HG02852 (cell line): ENCODE data around the gene LBHD2.
"Not testable (repeated sequence)": the region's sequence is repeated elsewhere in the genome, so short reads cannot be mapped to it uniquely, and the experiment has no call there.

Experiments
- ATAC-seq: cut with Tn5 transposase; IDR thresholded peaks from one replicate; pipeline ENCODE4 v1.9.1; 2021; ENCODE audit warnings: mild to moderate bottlenecking, moderate library complexity; ENCODE audit not compliant: unreplicated experiment

Gene LBHD2

DNA sequence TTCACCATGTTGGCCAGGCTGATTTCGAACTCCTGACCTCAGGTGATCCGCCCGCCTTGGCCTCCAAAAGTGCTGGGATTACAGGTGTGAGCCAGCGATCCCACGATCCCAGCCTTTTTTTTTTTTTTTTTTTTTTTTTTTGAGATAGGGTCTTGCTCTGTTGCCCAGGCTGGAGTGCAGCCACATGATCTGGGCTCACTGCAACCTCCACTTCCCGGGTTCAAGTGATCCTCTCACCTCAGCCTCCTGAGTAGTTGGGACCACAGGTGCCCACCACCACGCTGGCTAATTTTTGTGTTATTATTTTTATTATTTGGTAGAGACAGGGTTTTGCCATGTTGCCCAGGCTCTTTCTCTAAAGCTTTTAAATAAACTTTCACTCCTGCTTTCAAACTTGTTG, 33.5 kb downstream of the LBHD2 start:
- ATAC-seq, result not testable (repeated sequence)

DNA sequence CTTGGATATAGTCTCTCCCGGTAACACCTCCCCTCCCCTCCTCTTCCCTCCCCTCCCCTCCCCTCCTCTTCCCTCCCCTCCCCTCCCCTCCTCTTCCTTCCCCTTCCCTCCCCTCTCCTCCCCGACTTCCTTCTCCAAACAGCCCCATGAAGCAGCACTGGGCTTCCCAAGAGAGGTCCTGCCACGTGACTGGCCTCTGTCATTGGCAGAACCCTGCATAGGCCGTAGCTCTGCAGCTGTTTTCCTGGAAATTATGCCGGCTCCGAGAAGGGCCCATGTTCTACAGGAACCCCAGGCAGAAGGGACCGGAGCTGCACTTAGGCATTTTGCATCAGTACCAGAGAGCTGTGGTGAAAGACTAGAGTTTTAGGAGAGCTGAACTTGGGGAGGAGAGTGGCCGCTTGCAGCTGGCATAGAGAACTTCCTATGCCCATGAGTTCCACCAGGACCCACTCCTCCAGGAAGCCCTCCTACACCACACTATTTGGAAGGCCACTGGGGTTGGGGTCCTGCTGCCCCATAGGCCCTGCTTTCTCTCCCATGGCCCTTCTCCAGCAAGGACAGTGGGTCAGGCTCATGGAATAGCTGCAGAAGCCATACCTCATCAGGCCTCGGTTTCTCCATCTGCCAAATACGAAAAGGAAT, 34.1 kb downstream of the LBHD2 start:
- ATAC-seq, result no peak

DNA sequence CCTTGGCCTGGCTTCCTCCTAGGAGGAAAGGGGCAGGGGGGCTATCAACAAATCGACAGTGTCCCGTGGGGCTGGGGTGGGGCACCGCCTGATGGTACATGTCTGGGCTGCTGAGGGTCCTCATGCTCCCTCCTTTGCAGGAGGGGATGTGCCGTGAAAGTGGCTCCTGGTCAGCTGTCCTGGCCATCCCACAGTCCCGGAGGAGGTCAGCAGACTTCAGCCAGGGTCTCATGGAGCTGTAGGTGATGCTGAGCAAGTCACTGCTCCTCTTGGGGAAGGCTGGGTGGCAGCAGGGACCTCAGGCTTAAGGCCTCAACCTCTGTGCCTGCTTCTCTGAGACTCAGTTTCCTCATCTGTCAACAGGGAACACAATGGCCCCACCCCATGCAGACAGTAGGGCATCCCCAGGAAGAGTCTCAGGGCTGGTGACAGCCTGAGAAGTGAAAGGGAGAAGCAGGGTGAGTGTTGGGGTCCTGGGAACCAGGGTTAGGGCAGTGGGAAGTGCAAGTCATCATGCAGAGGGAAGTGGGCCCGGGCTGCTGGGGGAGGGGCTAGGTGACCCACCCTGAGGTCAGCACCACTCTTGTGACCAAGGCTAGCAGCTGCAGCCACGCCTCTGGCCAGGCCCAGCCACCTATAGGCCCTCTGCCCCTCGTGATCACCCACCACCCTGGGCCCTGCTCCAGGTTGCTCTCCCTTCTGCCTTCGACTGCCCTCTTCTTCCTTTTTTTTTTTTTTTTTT, 34.8 kb downstream of the LBHD2 start:
- no peak for ATAC-seq

DNA sequence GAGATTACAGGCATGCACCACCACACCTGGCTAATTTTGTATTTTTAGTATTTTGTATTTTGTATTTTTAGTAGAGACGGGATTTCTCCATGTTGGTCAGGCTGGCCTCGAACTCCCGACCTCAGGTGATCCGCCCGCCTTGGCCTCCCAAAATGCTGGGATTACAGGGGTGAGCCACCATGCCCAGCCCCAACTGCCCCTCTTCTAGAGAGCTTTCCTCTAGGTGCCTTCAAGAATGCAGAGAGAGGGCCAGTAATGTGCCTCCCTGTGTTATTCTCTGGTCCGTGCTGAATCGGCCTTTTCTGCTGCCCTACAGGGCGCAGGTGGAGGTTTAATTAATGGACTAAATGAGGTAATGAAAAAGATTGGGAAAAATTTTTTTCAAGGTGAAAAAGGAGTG, 35.5 kb downstream of the LBHD2 start:
- not testable (repeated sequence) for ATAC-seq

DNA sequence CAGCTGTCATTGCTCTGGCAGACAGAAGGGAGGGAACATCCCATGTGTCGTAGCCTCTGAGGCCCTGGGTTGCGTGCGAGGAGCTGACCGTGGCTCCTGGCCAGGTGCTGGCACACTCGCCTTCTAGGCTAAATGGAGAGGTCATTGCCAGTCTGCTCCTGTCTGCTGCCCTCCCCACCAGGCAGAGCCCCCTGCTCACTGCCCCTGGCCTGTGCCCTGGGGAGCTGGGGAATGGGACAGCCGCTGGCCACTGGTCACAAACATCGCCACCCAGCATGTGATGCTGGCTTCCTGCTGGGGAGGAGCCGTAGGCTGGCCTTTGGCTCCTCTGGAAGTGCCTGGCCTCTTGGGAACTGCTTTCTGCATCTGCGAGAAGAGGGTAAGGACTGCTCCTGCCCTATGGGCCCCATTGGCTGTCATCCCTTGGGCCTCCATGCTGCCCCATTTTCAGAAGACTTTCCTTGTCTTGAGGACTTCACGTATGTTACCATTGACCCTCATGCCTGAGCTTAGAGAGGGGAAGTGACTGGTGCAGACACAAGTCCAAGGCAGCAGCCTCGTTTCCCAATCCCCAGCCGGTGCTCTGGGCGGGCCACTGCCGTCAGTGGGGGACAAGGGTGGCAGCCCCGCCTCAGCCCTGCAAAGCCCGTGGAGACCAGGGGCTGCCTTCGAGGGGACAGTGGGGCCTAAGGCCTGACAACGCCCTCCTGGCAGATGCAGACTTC, 37.3 kb downstream of the LBHD2 start:
- no peak for ATAC-seq

DNA sequence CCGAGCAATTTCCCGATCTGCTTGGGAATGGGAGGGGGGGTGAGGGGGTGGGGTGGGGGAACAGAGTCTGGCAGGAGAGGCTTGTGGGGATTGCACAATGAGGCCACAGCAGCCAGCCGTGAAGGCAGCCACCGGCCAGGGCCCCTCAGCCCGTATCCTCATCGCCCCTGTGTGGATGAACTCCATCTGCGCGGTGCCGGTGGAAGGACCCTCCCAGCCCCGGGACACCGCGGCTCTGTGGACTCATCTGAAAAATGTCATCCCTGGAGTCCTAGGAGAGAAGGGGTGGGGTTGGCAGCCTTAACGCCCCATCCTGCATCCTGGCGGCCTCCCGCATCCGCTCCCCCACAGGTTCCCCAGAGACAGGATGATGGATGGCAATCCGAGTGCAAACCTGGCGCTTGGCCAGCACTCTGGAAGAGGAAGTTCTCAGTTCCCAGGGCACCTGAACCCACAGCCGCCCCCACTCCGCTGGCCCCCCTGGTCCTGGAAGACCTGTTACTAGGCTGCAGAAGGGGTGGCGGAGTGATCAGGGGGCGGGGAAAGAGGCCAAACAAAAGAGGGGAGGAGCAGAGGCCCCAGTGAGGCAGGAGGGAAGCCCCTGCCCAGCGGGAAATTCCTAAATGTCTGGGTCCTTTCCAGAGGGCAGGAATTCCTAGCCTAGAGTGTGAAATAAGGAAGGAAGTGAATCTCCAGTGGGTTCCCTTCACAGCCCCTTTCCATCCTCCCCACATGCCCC, 38.0 kb downstream of the LBHD2 start:
- ATAC-seq, result no peak

DNA sequence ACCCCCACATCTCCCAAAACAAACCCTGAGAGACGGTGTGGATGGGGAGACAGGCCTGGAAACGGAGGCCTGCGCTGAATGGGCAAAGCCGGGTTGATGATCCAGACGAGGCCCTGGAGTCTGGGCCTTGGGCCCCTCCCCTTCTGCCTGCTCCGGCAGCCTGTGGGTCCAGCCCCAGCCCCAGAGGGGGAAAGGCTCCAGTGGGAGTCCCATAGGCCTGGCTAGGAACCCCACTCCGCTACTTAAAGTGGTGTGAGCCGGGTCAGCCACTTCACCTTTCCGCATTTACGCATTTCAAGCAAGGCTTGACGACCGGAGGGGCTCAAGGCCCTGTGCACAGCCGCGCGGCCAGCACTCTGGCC, 38.6 kb downstream of the LBHD2 start:
- ATAC-seq, result no peak

DNA sequence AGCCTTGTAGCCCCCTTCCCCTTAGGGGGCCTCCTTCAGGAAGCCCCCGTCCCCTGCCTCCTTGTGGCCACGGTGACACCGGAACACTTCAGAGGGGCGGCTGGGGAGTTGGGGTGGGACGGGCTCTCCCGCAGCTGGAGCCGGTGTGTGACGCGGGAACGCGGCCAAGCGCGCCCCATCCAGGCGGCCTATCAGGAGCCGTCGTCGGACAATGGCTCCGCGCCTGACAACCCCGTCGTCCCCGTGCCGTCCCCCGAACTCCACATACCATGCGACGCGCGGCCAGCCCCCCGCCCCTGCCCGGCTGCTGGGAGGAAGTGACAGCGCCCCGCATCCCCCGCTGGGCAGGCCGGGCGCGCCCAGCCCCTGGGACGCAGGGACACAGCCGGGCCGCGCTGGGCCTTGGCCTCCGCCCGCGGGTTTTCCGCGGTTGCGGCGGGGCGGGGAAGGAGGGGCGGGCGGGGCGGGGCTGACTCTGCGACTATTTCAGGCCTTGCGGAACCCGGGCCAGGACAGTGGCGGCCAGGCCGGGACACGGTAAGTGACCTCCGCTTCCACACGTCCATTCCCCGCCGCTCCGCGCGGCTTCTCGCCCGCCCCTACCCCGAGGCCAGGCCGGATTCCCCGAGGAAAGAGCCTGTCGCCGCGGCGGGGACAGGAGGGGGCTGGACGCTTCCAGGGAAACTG, 39.1 kb downstream of the LBHD2 start, which contains the start of gene TNFAIP2:
Gene TNFAIP2 (plus strand): TSS at position 515 of the 687 bp plus-strand sequence. CDS start 2,997 bp downstream, outside the sequence.
- no peak for ATAC-seq

DNA sequence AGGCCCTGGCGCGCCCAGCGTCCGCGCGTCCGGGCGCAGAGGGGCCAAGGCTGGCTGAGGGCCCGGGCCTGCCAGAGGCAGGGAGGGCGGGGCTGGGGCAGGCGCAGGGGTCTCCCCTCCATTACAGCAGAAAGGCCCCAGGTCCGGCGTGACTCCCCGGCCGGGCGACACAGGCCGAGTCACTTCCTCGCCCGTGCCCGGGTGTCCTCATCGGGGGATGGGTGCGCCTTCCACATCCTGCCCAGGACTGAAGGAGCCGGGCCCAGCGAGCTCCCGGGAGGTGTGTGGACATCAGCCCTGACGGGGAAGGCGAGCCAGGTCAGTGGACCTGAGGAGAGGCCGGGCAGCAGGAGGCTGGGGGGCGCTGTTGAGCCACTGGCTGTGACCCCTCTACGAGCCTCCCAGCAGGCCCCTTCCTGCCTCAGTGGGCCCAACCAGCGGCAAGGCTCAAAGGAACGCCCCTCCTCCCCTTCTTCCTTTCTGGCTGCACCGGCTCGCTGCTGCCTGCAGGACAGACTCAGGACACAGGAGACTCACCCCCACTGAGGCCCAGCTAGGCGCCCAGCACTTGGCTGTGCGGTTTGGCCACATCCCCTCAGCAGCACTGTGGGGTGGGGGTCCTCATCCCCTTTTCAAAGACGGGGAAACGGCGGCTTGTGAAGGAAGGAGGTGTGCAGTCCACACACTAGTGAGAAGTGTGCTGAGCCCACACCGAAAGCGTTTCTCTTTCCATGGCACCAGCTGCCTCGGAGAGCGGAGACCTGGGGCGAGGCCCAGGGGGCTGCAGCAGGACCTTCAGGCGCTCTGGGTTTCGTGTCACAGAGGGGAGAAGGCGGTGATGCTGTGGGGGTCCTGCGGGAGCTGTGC, 39.9 kb downstream of the LBHD2 start:
- ATAC-seq, result no peak

DNA sequence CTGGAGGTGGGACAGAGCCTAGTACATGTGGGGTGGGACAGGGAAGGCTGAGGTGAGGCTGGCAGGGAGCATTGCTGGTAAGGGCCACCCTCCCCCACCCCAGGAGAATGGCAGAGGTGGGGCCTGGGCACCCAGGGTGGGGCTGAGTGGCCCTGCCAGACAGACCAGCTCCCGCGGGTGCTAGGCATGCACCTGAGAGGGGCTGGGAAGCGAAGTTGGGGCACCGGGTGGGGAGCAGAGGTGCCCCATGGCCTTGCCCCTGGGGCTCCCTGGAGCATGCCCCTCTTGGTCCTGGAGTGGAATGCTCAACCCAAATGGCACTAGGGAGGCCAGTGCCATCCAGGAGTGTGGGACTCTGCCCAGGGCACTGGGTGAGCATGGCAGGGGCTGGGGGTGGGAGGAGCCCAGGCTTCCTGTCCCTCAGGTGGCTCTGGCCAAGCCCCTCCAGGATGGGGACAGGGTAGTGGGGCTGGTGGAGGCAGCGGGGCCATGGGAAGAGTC, 40.5 kb downstream of the LBHD2 start:
- no peak for ATAC-seq

DNA sequence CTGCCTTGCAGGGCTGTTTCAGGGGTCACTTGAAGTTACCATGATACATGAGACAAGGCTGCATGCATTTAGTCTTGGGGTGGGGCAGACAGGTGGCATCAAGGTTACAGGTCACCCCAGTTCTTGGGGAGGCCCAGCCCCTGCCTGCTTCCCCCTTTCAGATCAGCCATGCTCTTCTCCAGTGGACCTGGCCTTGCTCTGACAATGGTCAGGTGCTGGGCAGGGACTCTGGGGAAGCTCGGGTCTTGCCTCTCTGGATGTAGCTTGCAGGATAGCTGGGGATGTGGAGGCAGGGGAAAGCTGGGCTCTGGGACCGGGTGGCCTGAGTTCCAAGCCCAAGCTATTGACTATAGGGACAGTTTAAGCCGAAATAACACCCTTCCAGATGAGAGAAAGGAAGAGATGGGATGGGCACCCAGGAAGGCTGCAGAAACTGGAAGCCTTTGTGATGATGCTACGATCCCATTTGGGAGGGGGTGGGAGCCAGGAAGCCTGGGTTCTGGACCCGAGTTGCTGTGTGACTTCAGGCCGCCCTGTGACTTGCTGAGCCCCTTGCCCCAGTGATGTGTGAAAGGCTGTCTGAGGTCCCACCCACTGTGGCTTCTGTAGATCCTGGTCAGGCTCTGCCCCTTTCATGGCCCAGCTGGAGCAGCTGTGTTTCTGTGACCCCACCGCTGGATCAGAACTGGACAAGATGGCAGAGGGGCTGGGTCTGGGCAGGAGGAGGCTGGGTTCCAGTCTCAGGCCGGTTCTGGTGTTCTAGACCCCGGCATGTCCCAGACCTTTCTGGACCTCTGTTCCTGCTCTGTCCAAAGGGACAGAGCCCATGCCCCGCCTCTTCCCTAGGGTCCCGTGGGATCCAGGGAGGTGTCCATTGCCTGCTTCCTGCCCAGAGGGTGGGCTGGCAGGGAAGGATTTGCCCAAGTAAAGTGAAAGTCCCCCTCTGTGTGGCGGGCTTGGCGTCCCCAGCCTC, 41.4 kb downstream of the LBHD2 start:
- ATAC-seq, result no peak

DNA sequence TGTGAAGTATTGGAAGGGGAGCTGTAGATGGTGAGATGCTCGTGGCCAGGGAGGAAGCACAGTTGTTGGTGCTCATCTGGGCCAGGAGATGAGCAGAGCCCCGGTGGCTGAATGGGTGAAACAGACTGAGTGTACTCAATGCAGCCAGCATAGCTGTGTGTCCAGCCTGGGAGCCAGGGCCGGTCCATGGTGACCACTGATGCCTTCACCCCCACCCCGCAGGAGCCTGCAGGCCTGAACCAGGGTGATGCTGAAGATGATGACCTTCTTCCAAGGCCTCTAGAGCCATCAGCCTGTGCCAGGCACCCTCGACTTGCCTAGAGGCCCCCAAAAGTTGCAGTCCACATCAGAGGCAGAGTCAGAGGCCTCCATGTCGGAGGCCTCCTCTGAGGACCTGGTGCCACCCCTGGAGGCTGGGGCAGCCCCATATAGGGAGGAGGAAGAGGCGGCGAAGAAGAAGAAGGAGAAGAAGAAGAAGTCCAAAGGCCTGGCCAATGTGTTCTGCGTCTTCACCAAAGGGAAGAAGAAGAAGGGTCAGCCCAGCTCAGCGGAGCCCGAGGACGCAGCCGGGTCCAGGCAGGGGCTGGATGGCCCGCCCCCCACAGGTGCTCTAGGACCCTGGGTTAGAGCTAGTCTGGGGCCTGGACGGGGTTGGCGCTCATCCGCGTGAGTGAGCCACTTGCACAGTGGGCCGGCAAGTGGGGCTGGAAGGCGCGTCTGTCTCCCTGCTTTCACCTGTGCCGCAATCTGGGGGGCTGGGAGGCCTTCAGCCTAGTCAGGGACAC, 42.3 kb downstream of the LBHD2 start:
- no peak for ATAC-seq

DNA sequence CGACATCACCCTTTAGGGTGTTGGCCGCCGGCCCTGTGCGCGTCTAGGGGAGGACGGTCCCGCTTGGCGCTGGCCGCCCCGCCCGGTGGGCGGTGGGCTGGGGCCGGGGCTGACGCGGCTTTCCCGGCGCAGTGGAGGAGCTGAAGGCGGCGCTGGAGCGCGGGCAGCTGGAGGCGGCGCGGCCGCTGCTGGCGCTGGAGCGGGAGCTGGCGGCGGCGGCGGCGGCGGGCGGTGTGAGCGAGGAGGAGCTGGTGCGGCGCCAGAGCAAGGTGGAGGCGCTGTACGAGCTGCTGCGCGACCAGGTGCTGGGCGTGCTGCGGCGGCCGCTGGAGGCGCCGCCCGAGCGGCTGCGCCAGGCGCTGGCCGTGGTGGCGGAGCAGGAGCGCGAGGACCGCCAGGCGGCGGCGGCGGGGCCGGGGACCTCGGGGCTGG, 42.9 kb downstream of the LBHD2 start:
- no peak for ATAC-seq

DNA sequence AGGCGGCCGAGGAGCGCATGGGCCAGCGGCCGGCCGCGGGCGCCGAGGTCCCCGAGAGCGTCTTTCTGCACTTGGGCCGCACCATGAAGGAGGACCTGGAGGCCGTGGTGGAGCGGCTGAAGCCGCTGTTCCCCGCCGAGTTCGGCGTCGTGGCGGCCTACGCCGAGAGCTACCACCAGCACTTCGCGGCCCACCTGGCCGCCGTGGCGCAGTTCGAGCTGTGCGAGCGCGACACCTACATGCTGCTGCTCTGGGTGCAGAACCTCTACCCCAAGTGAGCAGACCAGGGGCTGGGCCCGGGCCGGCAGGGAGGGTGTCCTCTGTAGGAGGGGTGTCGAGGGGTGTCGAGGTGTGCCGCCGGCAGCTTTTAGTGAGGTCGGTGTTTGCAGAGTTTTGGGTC, 43.3 kb downstream of the LBHD2 start:
- ATAC-seq, result no peak

DNA sequence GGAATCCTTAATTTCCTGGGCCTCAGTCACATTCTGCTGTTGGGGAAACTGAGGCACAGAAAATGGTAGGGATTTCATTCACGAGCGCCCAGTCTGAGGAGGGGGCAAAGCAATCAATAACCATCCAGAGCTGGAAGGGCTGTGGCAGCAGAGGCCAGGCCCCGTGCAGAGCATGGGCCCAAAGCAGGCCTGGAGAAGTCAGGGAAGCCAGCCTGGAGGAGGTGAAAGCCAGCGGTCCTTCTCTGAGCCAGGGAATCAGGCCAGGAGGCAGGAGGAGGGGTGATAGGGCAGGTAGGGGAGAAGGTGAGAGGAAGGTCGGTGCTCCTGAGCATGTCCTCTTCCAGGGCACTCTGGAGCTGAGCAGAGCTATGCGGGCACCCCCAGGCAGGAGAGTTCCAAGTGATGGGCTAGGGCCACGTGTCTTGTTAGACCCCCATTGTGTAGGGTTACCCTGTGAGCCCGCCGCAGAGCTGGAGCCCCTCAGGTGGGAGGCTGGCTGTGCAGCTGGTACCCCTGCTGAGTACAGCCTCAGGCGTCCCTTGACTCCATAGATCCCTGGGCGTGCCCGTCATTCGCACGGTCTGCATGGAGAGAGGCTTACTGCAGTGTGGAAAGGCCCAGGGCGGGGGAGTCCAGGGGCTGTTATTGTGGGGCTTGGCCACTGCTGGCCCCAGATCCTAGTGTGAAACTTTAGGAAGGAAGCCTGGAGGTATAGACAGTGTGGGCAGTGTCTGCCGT, 44.0 kb downstream of the LBHD2 start:
- no peak for ATAC-seq

DNA sequence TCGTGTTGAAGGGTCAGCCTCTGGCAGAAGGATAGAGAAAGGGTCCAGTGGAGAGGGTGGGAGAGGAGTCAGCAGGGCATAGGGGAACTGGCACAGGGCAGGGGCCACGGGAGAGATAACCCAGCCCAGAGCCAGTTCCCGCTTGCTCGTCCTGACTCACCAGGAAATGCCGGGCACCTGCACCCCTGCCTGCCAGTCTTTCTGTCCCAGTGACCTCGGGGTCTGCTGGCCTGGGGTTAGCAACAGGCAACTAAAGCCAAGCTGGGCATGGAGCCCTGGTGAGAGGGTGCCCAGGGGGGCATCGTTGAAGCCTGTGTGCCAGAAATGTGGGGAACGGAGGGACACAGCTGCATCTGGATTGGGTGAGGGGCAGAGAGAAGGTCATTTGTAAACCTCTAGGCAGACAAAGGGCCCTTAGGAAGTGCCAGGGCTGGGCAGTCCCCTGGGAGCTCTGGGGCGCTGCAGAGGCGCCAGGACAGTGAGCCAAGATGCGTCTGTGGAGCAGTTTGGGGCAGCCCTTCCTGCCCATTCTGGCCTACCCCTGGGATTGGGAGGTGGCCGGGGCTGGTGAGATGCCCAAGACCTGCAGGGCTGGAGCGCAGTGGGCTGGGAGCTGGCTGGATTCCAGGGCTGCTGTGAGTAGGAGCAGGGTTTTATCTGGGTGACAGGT, 44.8 kb downstream of the LBHD2 start:
- no peak for ATAC-seq
